ENCODE results near the gene NUTF2. TPM values are rescaled to one million over a fixed set of nuclear protein-coding genes. Genes with fewer than 3 reads are reported as not detected.

Gene NUTF2
- total RNA-seq, 1 experiment from 2014 or later, result 200 TPM

- peak; percentile 98 for DNase-seq (ENCODE audit: low spot score)
- H3K4me1 Mint-ChIP-seq, result peaks cover 15% of the 10 kb centered on the region
- H3K4me3 Mint-ChIP-seq, result peak within 1 kb of the TSS; percentile 97
- H3K27ac Mint-ChIP-seq, result peak within 1 kb of the TSS; percentile 99
- POLR2A ChIA-PET, result interaction anchor here (0.7 to 2.3 kb wide), 6 partner anchors 9 to 331 kb away, joined by 3 to 9 read pairs (median 3); partner anchors contain the start of genes CTCF and NRN1L
- no peaks in the 10 kb centered on the region for H3K36me3 Mint-ChIP-seq
- peak; percentile 99 for ATAC-seq
- H3K9me3 Mint-ChIP-seq, result no peaks in the 10 kb centered on the region
- no peaks in the 10 kb centered on the region for H3K27me3 Mint-ChIP-seq (ENCODE audit: low read depth)
- CTCF ChIA-PET, result interaction anchor here (0.6 to 3.5 kb wide), 8 partner anchors 9 to 249 kb away, joined by 3 to 34 read pairs (median 3); partner anchors contain the start of gene NRN1L
- TF ChIP-seq MLX (CRISPR knock-in tag; IDR thresholded peaks at IDR 0.05) (0 out of 2 replicates have a peak, but pooled peaks have one; percentile 58), PRRX2 (CRISPR knock-in tag; IDR thresholded peaks at IDR 0.05) (no peak), ZNF232 (CRISPR knock-in tag; IDR thresholded peaks at IDR 0.05) (0 out of 2 replicates have a peak, but pooled peaks have one; percentile 48), ZNF416 (CRISPR knock-in tag; IDR thresholded peaks at IDR 0.05) (peak; percentile 60; the same call in 1 of the 2 replicates), TEAD1 (CRISPR knock-in tag; IDR thresholded peaks at IDR 0.05) (0 out of 2 replicates have a peak, but pooled peaks have one; percentile 18), ZNF263 (CRISPR knock-in tag; IDR thresholded peaks at IDR 0.05; ENCODE audit: low read depth) (0 out of 2 replicates have a peak, but pooled peaks have one; percentile 27), FOXP1 (CRISPR knock-in tag; IDR thresholded peaks at IDR 0.05; ENCODE audit: borderline replicate concordance) (peak; percentile 76; the same call in 1 of the 2 replicates), ARID4B (CRISPR knock-in tag; IDR thresholded peaks at IDR 0.05; ENCODE audit: borderline replicate concordance) (no peak), ERG (CRISPR knock-in tag; IDR thresholded peaks at IDR 0.05) (no peak), ZNF396 (CRISPR knock-in tag; IDR thresholded peaks at IDR 0.05; ENCODE audit: borderline replicate concordance) (no peak), FOXK1 (CRISPR knock-in tag; IDR thresholded peaks at IDR 0.05) (peak; percentile 51), ATF6 (CRISPR knock-in tag; IDR thresholded peaks at IDR 0.05) (no peak), E2F5 (CRISPR knock-in tag; IDR thresholded peaks at IDR 0.05) (0 out of 2 replicates have a peak, but pooled peaks have one; percentile 20), FOXP4 (CRISPR knock-in tag; IDR thresholded peaks at IDR 0.05) (peak; percentile 77), ETV6 (CRISPR knock-in tag; IDR thresholded peaks at IDR 0.05) (peak; percentile 70; the same call in 1 of the 2 replicates), JUN (CRISPR knock-in tag; IDR thresholded peaks at IDR 0.05) (0 out of 2 replicates have a peak, but pooled peaks have one; percentile 52), MYBL2 (CRISPR knock-in tag; IDR thresholded peaks at IDR 0.05) (no peak), KAT7 (CRISPR knock-in tag; IDR thresholded peaks at IDR 0.05; ENCODE audit: borderline replicate concordance) (peak; percentile 71; the same call in 1 of the 2 replicates), CREM (CRISPR knock-in tag; IDR thresholded peaks at IDR 0.05) (peak; percentile 95), ZNF317 (CRISPR knock-in tag; IDR thresholded peaks at IDR 0.05; ENCODE audit: borderline replicate concordance, low read depth) (0 out of 2 replicates have a peak, but pooled peaks have one; percentile 38), NFYB (CRISPR knock-in tag; conservative IDR thresholded peaks at IDR 0.05; ENCODE audit: low read depth) (peak; percentile 45), SP1 (CRISPR knock-in tag; conservative IDR thresholded peaks at IDR 0.05) (peak; percentile 93; the same call in 1 of the 2 replicates)
Observed at GRCh38 chr16:67892899-67893742, 46.4 kb downstream of the NUTF2 start, which contains the start of gene PSKH1. Gene PSKH1, plus strand, starts transcription at chr16:67893254. Its CDS starts 15,496 bp downstream, at chr16:67908750.

Data from WTC11 (cell line).